B cell (primary cell): ENCODE measurements around the gene OSCAR. TPM values are rescaled to one million over a fixed set of nuclear protein-coding genes. Genes with fewer than 3 reads are reported as not detected.
A peak's percentile ranks its signal among the peaks of the same experiment; 100 is the strongest.

Experiments used
- ATAC-seq: fragments of 200-7000 bp; cut with Tn5 transposase; one replicate; pipeline ENCODE4 v1.10.0; 2021; ENCODE audit warnings: low read depth, mild to moderate bottlenecking, moderate number of reproducible peaks, moderate library complexity
- CTCF ChIA-PET: fragments of 350-600 bp; sonication (Branson Sonifier 250); formaldehyde crosslinking; loops from one replicate; lab custom pipeline; 2021; ENCODE audit warnings: antibody characterized with exemption, inconsistent platforms; lab: Charles Lee
- POLR2A ChIA-PET: fragments of 350-600 bp; sonication (Branson Sonifier 250); formaldehyde crosslinking; loops from one replicate; lab custom pipeline; 2021; ENCODE audit warnings: antibody characterized with exemption; lab: Charles Lee
- DNase-seq: peaks from one replicate; pipeline ENCODE4 v3.0.0; 2013
- H2AFZ ChIP-seq: 2 replicates; pipeline ENCODE4 v1.6.1; 2012; ENCODE audit warnings: mild to moderate bottlenecking, low read depth, low read length; ENCODE audit not compliant: insufficient read depth, poor library complexity, severe bottlenecking
- H3K27ac ChIP-seq, 2 donors: 1 replicate in 1 of 2; 2 replicates in 1 of 2; pipeline ENCODE4 v1.5.1; 2012 to 2013; ENCODE audit warnings: low read length in 2 of 2, mild to moderate bottlenecking in 2 of 2, moderate library complexity in 1 of 2
- H3K27me3 ChIP-seq, 4 experiments: fragments of 200-600 bp in 1 of 4; sonication (generic) in 1 of 4; replicated peaks in 1 of 4; 1 replicate in 2 of 4; 2 replicates in 2 of 4; pipeline versions ENCODE4 v1.6.1 to v1.7.0; 2013 to 2016; ENCODE audit warnings: low read length in 3 of 4, mild to moderate bottlenecking in 2 of 4, mixed read lengths in 1 of 4, moderate library complexity in 1 of 4; ENCODE audit not compliant: insufficient read depth in 4 of 4, control insufficient read depth in 3 of 4; ENCODE audit errors: control extremely low read depth in 1 of 4
- H3K36me3 ChIP-seq, 2 experiments: replicated peaks in 1 of 2; 1 replicate in 1 of 2; 2 replicates in 1 of 2; pipeline versions ENCODE4 v1.6.1 to v1.7.1; 2013; ENCODE audit warnings: low read length in 1 of 2; ENCODE audit not compliant: insufficient read depth in 2 of 2, control insufficient read depth in 1 of 2; ENCODE audit errors: control extremely low read depth in 1 of 2, extremely low read depth in 1 of 2
- H3K4me1 ChIP-seq, 2 donors: fragments of 200-600 bp in 1 of 2; sonication (generic) in 1 of 2; 1 replicate in 1 of 2; 2 replicates in 1 of 2; pipeline versions ENCODE4 v1.5.1 to v1.6.1; 2013 to 2017; ENCODE audit warnings: low read length in 2 of 2; ENCODE audit not compliant: control insufficient read depth in 2 of 2, insufficient read depth in 2 of 2
- H3K4me2 ChIP-seq: replicated peaks from 2 replicates; pipeline ENCODE3; 2012; ENCODE audit warnings: mild to moderate bottlenecking, low read depth, low read length; ENCODE audit not compliant: poor library complexity, severe bottlenecking
- H3K4me3 ChIP-seq, 5 experiments: fragments of 200-600 bp in 1 of 5; sonication (generic) in 1 of 5; 1 replicate in 3 of 5; 2 replicates in 2 of 5; pipeline versions ENCODE4 v1.5.1 to v1.7.0; 2011 to 2016; ENCODE audit warnings: low read length in 4 of 5, mild to moderate bottlenecking in 4 of 5, low read depth in 2 of 5, control low read depth in 1 of 5, moderate library complexity in 1 of 5; ENCODE audit not compliant: insufficient read depth in 1 of 5; ENCODE audit errors: control extremely low read depth in 1 of 5, extremely low read depth in 1 of 5
- H3K79me2 ChIP-seq: fragments of 200-600 bp; sonication (generic); one replicate; pipeline ENCODE4 v1.6.0; 2016; ENCODE audit warnings: low read length; ENCODE audit not compliant: control insufficient read depth, insufficient read depth
- H3K9ac ChIP-seq: fragments of 200-600 bp; sonication (generic); 2 replicates; pipeline ENCODE4 v1.6.1; 2017; ENCODE audit warnings: mild to moderate bottlenecking, low read length, moderate library complexity
- H3K9me3 ChIP-seq, 3 donors: one replicate each; pipeline versions ENCODE4 v1.6.1 to v1.7.1; 2013; ENCODE audit warnings: low read length in 2 of 3; ENCODE audit not compliant: control insufficient read depth in 2 of 3, insufficient read depth in 1 of 3; ENCODE audit errors: control extremely low read depth in 1 of 3
- H4K20me1 ChIP-seq: 2 replicates; pipeline ENCODE4 v1.6.0; 2012; ENCODE audit warnings: mild to moderate bottlenecking, low read length; ENCODE audit not compliant: insufficient read depth, control insufficient read depth, poor library complexity, severe bottlenecking
- H3K27ac Mint-ChIP-seq: one replicate; pipeline ENCODE4 v1.8.0; 2021; ENCODE audit warnings: mixed read lengths
- H3K27me3 Mint-ChIP-seq: one replicate; pipeline ENCODE4 v1.8.0; 2021; ENCODE audit warnings: mixed read lengths
- H3K4me1 Mint-ChIP-seq: one replicate; pipeline ENCODE4 v1.8.0; 2021; ENCODE audit warnings: mixed read lengths
- H3K4me3 Mint-ChIP-seq: one replicate; pipeline ENCODE4 v1.8.0; 2021; ENCODE audit warnings: mixed read lengths
- H3K9me3 Mint-ChIP-seq: one replicate; pipeline ENCODE4 v1.8.0; 2022; ENCODE audit warnings: mixed read lengths; ENCODE audit not compliant: insufficient read depth
- CTCF ChIP-seq: fragments of 200-600 bp; IDR thresholded peaks from one replicate; pipeline ENCODE4 v1.8.0; 2022; ENCODE audit warnings: antibody characterized with exemption, mild to moderate bottlenecking
- EZH2 ChIP-seq: IDR thresholded peaks from 2 replicates; pipeline ENCODE4 v1.6.1; 2012; ENCODE audit warnings: borderline replicate concordance, low read depth, mild to moderate bottlenecking, moderate library complexity, low read length; ENCODE audit not compliant: insufficient read depth, poor library complexity, severe bottlenecking
- WGBS: methylation state at CpG from one replicate; pipeline ENCODE4 v1.1.5; 2013; ENCODE audit warnings: missing lambda C conversion rate; ENCODE audit not compliant: insufficient coverage; 5-methylcytosine and 5-hydroxymethylcytosine counted together
- intact Hi-C: fragments of 100-400 bp; cut with micrococcal nuclease; formaldehyde crosslinking; loops from one replicate; pipeline ENCODE4 v1.10.0; 2022
- polyA plus RNA-seq: library from polyadenylated mRNA; depleted of rRNA; stranded (reverse); fragments of >200 nt; gene quantifications from 2 replicates; pipeline ENCODE4 v1.2.3, GENCODE V29; 2012
- total RNA-seq, 2 donors: library from RNA; stranded (reverse); fragments of 120-200 nt in 1 of 2; gene quantifications; 1 replicate in 1 of 2; 2 replicates in 1 of 2; pipeline versions ENCODE4 v1.2.3 to v1.2.4, GENCODE V29; 2013 to 2022

Gene OSCAR
- total and polyA plus RNA-seq, 2 donors (not counting 1 experiment from before 2014, with no cell fraction given), result 1.7 TPM; not detected in 1

- Mint-ChIP-seq H3K4me3 (peak within 1 kb of the TSS; percentile 89), H3K9me3 (no peaks in the 10 kb centered on the region), H3K27ac (peak within 1 kb of the TSS; percentile 87), H3K27me3 (no peaks in the 10 kb centered on the region), H3K4me1 (peaks cover 31% of the 10 kb centered on the region)
- CTCF ChIA-PET, result interaction anchor here (0.6 to 2.4 kb wide), 3 partner anchors 13 to 66 kb away, joined by 3 to 8 read pairs (median 7); partner anchors contain the start of genes CNOT3 and NDUFA3
- under 1% methylated on average over 59 of the region's 60 CpGs for WGBS
- no peaks in the 10 kb centered on the region for H3K9me3 ChIP-seq
- DNase-seq (peak; percentile 99), ATAC-seq (peak; percentile 93)
- H4K20me1 ChIP-seq, result peaks cover 34% of the 10 kb centered on the region
- peak within 1 kb of the TSS; percentile 76 to 78 for H3K27ac ChIP-seq
- peak within 1 kb of the TSS; percentile 79 for H3K4me2 ChIP-seq
- H3K9ac ChIP-seq, result peak within 1 kb of the TSS; percentile 77
- H3K36me3 ChIP-seq, result peaks cover 3 to 26% of the 10 kb centered on the region in 2 experiments
- no peak for TF ChIP-seq EZH2
- no peak for TF ChIP-seq CTCF
- POLR2A ChIA-PET, result interaction anchor here (0.7 to 2.3 kb wide), 8 partner anchors 13 to 1138 kb away, joined by 3 to 25 read pairs (median 5); partner anchors contain the start of genes CNOT3, LENG1, LENG8 and NDUFA3
- peak within 1 kb of the TSS; percentile 95 for H2AFZ ChIP-seq
- H3K27me3 ChIP-seq, result no peaks in the 10 kb centered on the region
- peak within 1 kb of the TSS; percentile 71 to 86 (median 81) for H3K4me3 ChIP-seq
- intact Hi-C loops, result loop anchor here (1.0 to 10.0 kb wide), 7 partner anchors 13 to 999 kb away; partner anchors contain the start of genes CNOT3, LENG1, MYADM and NDUFA3
- H3K4me1 ChIP-seq, result peaks cover 14 to 25% of the 10 kb centered on the region in 2 donors
- H3K79me2 ChIP-seq, result peaks cover 51% of the 10 kb centered on the region
Measured at GRCh38 chr19:54115109-54116063, 14.8 kb upstream of the OSCAR start, which contains the start of the genes PRPF31 and TFPT. PRPF31 (plus strand) TSS chr19:54115754; CDS start chr19:54118279, 2,525 bp downstream. TFPT (minus strand) TSS chr19:54115657; CDS start chr19:54115269, 388 bp downstream.
